NCI-H226 (cell line): ENCODE data around the gene RAB7A.
"Not testable (repeated sequence)": the region's sequence is repeated elsewhere in the genome, so short reads cannot be mapped to it uniquely, and the experiment has no call there.

Experiments used
- DNase-seq: peaks from one replicate; pipeline ENCODE4 v3.0.0-alpha.2; 2015

The RAB7A gene

GRCh38 chr3:128760881-128761280, 34.9 kb downstream of the RAB7A start:
- no peak for DNase-seq

- no peak for DNase-seq
These were observed 35.4 kb downstream of the RAB7A start for GRCh38 chr3:128761392-128761791.

- no peak for DNase-seq
These were observed 38.0 kb downstream of the RAB7A start for GRCh38 chr3:128763967-128764366.

GRCh38 chr3:128764863-128765262, 38.9 kb downstream of the RAB7A start:
- no peak for DNase-seq

- no peak for DNase-seq
These were observed 41.2 kb downstream of the RAB7A start for GRCh38 chr3:128767094-128767750.

- no peak for DNase-seq
These were observed 42.5 kb downstream of the RAB7A start for GRCh38 chr3:128768471-128768870.

GRCh38 chr3:128770387-128770786, 44.4 kb downstream of the RAB7A start:
- DNase-seq: no peak

GRCh38 chr3:128773189-128773588, 47.2 kb downstream of the RAB7A start:
- DNase-seq: not testable (repeated sequence)

GRCh38 chr3:128773592-128773991, 47.6 kb downstream of the RAB7A start:
- not testable (repeated sequence) for DNase-seq

- DNase-seq: no peak
These were observed 49.3 kb downstream of the RAB7A start for GRCh38 chr3:128775241-128775640.

GRCh38 chr3:128775906-128776542, 50.0 kb downstream of the RAB7A start:
- DNase-seq: no peak

GRCh38 chr3:128780101-128780837, 54.3 kb downstream of the RAB7A start:
- no peak for DNase-seq

- DNase-seq: no peak
These were observed 55.2 kb downstream of the RAB7A start for GRCh38 chr3:128781164-128781563.

GRCh38 chr3:128782282-128783146, 56.5 kb downstream of the RAB7A start:
- no peak for DNase-seq

GRCh38 chr3:128783774-128784173, 57.8 kb downstream of the RAB7A start:
- DNase-seq: no peak

- no peak for DNase-seq
These were observed 58.2 kb downstream of the RAB7A start for GRCh38 chr3:128784232-128784631.

- DNase-seq: no peak
These were observed 58.9 kb downstream of the RAB7A start for GRCh38 chr3:128784843-128785242.

- no peak for DNase-seq
These were observed 60.5 kb downstream of the RAB7A start for GRCh38 chr3:128786434-128787020.

GRCh38 chr3:128787256-128788253, 61.6 kb downstream of the RAB7A start:
- DNase-seq: peak; percentile 87

- DNase-seq: no peak
These were observed 62.4 kb downstream of the RAB7A start for GRCh38 chr3:128788268-128788869.
